Measurements from ENCODE around the gene XXYLT1.
A peak's percentile ranks its signal among the peaks of the same experiment; 100 is the strongest.
"Not testable (repeated sequence)": the region's sequence is repeated elsewhere in the genome, so short reads cannot be mapped to it uniquely, and the experiment has no call there.

XXYLT1 gene, protein sequence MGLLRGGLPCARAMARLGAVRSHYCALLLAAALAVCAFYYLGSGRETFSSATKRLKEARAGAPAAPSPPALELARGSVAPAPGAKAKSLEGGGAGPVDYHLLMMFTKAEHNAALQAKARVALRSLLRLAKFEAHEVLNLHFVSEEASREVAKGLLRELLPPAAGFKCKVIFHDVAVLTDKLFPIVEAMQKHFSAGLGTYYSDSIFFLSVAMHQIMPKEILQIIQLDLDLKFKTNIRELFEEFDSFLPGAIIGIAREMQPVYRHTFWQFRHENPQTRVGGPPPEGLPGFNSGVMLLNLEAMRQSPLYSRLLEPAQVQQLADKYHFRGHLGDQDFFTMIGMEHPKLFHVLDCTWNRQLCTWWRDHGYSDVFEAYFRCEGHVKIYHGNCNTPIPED

GRCh38 chr3:195270817-195271409 lies at the start of gene XXYLT1:
Gene XXYLT1, minus strand, starts transcription at chr3:195271159. Its CDS starts 101 bp downstream, at chr3:195271058.
- peak; percentile 90 for DNase-seq (ENCODE audit: low spot score)

- no peak for DNase-seq (ENCODE audit: low spot score)
These were observed 48.1 kb upstream of the XXYLT1 start for GRCh38 chr3:195319060-195319459.

- no peak for DNase-seq (ENCODE audit: low spot score)
These were observed 41.8 kb upstream of the XXYLT1 start for GRCh38 chr3:195312714-195313113.

DNA sequence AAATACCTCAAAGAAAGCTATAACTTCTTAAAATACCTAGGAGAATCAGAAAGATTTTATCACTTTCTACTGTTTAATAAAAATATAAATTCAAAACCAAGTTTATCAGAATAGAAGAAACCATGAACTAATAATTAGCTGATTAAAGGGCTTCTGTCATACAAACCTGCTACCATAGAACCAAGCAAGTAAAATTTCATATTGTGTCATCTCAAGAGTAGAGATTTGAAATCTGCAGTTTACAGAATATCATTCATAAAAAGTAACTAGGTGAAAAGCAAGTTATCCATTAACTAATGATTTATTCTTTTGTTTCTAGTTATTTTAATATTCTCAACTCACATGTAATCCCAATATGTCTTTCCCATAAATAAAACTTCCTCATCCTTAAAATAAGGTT lies 36.8 kb upstream of the XXYLT1 start:
- no peak for DNase-seq (ENCODE audit: low spot score)

GRCh38 chr3:195306369-195306768 lies 35.4 kb upstream of the XXYLT1 start:
- no peak for DNase-seq (ENCODE audit: low spot score)

- no peak for DNase-seq (ENCODE audit: low spot score)
These were observed 31.5 kb upstream of the XXYLT1 start for GRCh38 chr3:195302431-195302830.

DNA sequence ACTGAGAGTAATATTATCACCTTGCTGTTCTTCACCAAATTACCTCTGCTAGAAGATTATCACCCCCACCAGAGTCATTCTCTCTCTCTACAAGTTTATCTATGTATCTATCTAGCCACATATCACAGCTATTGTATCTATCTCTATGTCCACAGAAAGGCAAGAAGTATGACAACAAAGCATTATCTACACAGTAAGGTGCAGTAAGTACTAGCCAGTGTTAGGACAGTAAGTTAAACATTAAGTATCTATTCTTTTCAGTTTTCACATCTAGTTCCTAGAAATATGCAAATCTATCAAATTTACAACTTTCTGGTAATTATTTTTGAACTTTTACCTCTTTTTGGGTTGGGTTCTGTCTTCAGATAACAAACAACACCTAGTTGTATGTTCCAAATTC lies 26.5 kb upstream of the XXYLT1 start:
- no peak for DNase-seq (ENCODE audit: low spot score)

- no peak for DNase-seq (ENCODE audit: low spot score)
These were observed 25.7 kb upstream of the XXYLT1 start for GRCh38 chr3:195296662-195297061.

DNA sequence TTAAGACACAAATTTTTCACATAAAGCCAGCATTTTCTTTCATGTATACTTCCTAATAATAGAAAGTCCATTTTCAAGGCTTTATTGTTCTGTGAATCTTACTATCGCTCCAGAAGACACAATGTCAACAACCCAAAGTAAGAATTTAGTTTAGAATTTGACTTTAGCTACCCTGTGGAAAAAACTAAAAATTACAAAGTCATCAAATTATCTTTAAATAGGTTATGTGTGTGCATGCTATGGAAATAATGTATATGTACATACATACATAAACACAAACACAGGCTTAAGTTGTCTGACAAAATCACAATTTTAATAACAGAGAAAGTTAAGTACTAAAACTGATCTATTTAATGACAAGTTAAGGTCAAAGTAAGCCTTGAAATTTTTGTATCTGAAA lies 20.2 kb upstream of the XXYLT1 start:
- DNase-seq (ENCODE audit: low spot score) = no peak

GRCh38 chr3:195290643-195291042 lies 19.7 kb upstream of the XXYLT1 start:
- not testable (repeated sequence) for DNase-seq (ENCODE audit: low spot score)

DNA sequence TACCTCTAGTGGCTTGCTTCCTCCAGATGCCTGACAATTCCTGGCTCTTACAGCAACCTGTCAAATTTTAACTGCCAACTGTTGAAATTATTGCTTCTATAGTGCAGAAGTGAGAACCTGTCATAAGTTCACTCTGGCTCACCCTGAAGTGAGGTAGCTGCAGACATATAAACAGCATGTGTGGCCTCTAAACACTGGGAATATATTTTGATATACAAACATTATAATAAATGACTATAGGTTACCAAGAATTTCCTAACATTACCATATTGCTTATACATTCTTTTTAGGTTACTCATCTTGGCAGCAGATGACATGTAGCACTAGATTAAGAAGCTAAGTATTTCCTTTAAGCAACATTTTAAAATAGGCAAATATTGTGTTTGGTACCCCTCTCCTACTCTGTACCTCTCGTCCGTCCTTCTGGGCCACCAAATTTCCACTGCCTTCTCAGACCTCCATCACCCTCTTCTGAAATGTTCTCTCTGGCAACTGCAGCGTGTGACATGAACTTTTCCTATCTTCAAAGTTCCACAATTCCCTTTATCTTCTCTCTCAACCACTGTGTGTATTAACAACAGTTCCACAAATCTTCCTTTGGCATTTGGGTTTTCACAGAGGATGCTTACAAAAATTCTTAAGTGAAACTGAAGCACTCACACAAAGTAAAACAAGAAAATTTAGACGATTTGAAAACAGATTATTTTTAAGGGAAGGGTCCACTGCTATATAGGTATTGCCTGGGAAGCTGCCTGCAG lies 15.3 kb upstream of the XXYLT1 start:
- DNase-seq (ENCODE audit: low spot score) = no peak

- DNase-seq (ENCODE audit: low spot score) = no peak
These were observed 14.4 kb upstream of the XXYLT1 start for GRCh38 chr3:195285372-195285771.

DNA sequence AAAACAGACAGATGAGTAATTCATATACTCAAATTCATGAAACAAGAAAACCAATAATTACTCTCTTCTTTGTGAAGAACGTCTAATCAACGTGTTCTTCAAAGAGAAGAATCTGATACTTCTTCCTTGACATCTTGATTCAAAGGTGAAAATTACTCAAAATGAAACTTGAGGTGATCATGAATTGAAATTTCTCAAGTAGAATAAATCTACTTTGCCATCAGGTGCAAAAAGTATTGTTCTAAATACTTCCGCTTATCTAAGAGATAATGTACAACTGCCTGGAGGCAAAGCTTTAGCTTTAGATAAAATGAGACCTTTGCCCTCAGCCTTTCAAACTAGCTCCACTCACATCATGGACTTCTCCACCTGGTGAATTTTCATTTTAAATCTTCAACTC lies 13.9 kb upstream of the XXYLT1 start:
- no peak for DNase-seq (ENCODE audit: low spot score)

DNA sequence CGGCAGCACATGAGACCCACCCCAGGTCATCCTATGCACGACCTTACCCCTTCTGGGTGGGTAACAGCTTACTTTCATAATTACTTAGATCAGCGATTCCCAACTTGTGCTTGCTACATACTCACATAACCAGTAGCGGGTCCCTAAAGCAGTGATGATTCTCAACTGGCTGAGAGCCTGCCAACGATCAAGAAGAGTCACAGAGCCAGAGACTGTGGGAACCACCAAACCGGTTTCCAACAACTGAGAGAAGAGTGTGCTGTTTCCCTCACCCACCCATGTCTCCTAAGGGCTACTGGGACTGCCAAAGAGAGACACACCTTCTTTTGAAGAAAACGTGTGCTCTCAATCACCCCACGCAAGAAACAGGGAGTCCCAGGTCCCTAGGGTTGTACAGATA lies 12.0 kb upstream of the XXYLT1 start:
- DNase-seq (ENCODE audit: low spot score) = no peak

DNA sequence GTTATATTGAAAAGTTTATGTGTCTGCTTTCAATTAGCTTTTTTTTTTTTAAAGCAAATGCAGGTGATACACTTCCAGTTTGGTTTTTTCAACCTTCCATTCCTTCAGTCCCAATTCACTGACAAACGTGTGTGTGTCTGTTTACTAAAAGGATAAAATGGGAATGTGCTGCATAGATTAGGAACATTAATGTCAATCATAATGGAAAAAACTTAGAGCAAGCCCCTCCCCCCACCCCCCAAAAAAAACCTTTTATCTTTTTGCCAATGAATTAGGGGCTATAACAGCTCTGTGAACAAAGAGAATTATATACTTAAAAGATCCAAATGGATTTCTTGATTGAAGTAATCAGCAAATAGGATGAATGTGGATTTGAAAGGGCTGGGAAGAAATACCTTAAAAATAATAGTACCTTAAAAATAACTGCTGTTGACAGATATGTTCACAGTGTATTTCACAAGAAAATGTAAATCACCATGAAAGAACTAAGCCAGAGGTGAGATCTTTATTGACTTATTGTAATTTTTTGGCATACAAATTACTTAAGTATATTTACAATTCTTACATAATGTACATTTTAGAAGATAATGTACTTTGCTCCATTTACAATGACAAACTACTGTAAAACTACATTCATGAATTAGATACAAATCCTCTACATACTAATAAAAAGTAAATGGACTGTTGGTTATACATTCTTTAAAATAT lies 3.5 kb upstream of the XXYLT1 start:
- DNase-seq (ENCODE audit: low spot score) = no peak

- DNase-seq (ENCODE audit: low spot score) = peak; percentile 90
These were observed 668 bp upstream of the XXYLT1 start for GRCh38 chr3:195271410-195272243.

DNA sequence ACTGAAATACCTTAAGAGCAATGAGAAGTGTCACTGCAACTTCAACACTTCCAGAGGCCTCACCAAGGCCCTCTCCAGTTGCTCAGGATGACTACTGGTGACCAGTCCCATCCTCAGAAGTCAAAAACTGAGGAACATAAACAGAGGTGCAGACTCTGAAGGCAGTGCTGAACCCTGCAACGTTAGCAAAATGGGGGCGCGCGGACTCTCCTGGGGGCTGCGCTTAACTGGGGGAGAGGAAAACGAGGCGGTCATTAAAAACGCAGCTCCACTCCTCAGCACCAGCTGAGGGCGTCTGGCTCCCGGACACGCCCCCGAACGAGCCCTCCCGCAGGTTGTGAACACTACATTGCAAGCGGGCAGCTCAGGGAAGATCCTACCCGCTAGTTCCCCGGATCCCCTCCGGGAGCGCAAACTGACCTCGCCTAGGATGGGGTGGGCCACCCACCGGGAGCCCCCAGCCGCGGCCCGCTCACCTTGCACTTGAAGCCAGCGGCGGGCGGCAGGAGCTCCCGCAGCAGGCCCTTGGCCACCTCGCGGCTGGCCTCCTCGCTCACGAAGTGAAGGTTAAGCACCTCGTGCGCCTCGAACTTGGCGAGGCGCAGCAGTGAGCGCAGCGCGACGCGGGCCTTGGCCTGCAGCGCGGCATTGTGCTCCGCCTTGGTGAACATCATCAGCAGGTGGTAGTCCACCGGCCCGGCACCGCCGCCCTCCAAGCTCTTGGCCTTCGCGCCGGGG lies 711 bp downstream of the XXYLT1 start:
- peak; percentile 40 for DNase-seq (ENCODE audit: low spot score)

GRCh38 chr3:195269375-195270078 lies 1.4 kb downstream of the XXYLT1 start:
- DNase-seq (ENCODE audit: low spot score) = no peak

DNA sequence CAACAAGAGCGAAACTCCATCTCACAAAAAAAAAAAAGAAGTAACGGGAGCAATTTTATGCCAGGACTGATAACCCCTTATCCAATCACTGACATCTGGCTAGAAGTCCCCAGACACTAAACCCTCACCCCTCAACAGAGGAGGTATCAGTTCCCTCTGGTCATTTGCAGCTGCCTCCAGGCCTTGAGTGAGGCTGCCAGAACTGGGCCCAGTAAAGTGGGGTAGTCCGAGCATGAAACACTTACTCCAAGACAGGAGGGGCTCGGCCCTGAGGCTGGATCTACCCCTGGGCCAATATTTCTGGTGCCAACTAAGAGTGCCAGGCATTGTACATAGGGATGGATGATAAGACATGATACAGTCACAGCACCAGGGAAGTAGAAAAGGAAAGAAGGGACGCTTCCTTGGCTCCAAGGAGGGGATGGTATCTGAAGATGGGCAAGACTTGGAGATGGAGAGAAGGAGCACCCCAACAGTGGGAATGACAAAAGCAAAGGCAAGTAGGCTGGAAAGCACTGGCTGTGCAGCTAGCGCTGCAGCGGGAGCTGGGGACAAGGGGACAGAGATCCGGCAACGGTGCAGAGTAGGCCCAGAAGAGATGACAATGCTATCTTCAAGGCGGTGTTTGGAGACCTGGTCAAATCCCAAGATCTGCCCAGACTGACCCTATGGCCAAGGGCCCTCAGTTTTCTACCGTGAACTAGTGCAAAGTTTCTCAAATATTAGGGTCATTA lies 2.2 kb downstream of the XXYLT1 start:
- no peak for DNase-seq (ENCODE audit: low spot score)

Data from hematopoietic multipotent progenitor cell treated with erythropoietin and hydrocortisone succinate and interleukin-3 and kit ligand, for 15 days (in vitro differentiated cells).